Stomach smooth muscle (tissue), 2 donors: ENCODE data around the gene DHRSX.
"Not testable (repeated sequence)": the region's sequence is repeated elsewhere in the genome, so short reads cannot be mapped to it uniquely, and the experiment has no call there.

Source experiments
- H3K27ac ChIP-seq: one replicate; pipeline ENCODE4 v1.7.0; 2013; ENCODE audit warnings: mild to moderate bottlenecking, low read length, inconsistent platforms
- H3K27me3 ChIP-seq, 2 donors: one replicate each; pipeline ENCODE4 v1.7.0; 2013; ENCODE audit warnings: low read length in 2 of 2; ENCODE audit not compliant: insufficient read depth in 2 of 2, control insufficient read depth in 1 of 2
- H3K36me3 ChIP-seq, 2 donors: one replicate each; pipeline ENCODE4 v1.7.0; 2013; ENCODE audit warnings: low read length in 2 of 2; ENCODE audit not compliant: control insufficient read depth in 2 of 2, insufficient read depth in 2 of 2
- H3K4me1 ChIP-seq: one replicate; pipeline ENCODE4 v1.7.0; 2013; ENCODE audit warnings: low read length; ENCODE audit not compliant: control insufficient read depth, insufficient read depth
- H3K4me3 ChIP-seq, 2 donors: one replicate each; pipeline ENCODE4 v1.7.0; 2013; ENCODE audit warnings: low read length in 2 of 2
- H3K9ac ChIP-seq, 2 donors: one replicate each; pipeline ENCODE4 v1.7.0; 2013; ENCODE audit warnings: low read length in 2 of 2, mild to moderate bottlenecking in 1 of 2
- H3K9me3 ChIP-seq, 2 donors: one replicate each; pipeline ENCODE4 v1.7.0; 2013; ENCODE audit warnings: low read length in 2 of 2; ENCODE audit not compliant: control insufficient read depth in 2 of 2
- donor health status: healthy.
- donor health status: Pancreatic carcinoma.

Gene DHRSX

DNA sequence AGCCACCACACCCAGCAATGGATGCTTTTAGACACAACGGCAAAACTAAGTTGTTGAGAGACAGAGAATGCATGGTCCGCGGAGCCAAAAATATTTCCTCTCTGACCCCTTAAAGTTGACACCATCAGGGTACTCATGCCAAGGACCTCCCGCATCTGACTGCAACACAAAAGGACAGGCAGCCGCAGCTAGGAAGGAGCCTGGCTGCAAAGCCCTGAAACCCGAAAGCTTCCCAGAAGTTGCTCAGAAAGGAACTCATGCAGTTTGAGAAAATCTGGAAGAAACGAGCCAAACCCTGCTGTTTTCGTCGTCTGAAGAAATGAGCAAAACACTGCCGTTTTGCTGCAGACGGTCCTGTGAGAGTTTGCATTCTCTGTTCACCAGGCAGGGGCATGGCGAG, 16.5 kb downstream of the DHRSX start:
- peak overlapping the region; percentile 26 for H3K27ac ChIP-seq
- H3K36me3 ChIP-seq = peaks cover 11 to 16% of the 10 kb centered on the region in 2 donors
- H3K27me3 ChIP-seq = no peaks in the 10 kb centered on the region
- peak overlapping the region in 1 of 2 donors; percentile 5 for H3K9ac ChIP-seq
- H3K4me1 ChIP-seq = peaks cover 7% of the 10 kb centered on the region
- peak overlapping the region; percentile 28 to 65 for H3K4me3 ChIP-seq
- H3K9me3 ChIP-seq = no peaks in the 10 kb centered on the region

DNA sequence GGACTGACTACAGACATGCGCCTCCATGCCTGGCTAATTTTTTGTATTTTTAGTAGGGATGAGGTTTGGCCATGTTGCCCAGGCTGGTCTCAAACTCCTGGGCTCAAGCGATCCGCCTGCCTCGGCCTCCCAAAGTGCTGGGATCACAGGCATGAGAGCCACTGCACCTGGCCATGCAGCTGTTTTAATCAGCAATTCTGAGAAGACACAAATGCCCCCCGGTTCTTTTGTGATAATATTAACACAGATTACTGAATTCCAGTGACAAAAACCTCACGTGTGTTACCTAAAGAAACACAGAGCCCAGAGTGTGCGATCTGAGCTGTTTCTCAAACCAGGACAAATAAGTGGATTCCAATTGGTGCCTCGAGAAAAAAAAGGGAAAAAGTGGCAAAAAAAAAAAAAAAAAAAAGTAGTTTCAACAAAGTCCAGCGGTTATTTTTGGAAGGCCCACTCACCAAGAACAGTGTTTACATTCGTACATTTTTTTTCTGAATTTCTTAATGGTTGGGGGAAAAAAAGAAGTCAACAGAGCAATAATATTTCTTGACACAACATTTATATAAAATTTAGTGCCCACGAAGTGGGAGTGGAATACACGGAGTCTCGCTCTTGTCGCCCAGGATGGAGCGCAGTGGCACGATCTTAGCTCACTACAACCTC, 17.2 kb downstream of the DHRSX start:
- Histone ChIP-seq H3K4me3 (peak overlapping the region in 1 of 2 donors; percentile 65), H3K27ac (peak overlapping the region; percentile 26), H3K9ac (no peak overlapping the region), H3K27me3 (no peaks in the 10 kb centered on the region), H3K36me3 (peaks cover 8 to 11% of the 10 kb centered on the region in 2 donors), H3K9me3 (no peaks in the 10 kb centered on the region), H3K4me1 (peaks cover 7% of the 10 kb centered on the region)

DNA sequence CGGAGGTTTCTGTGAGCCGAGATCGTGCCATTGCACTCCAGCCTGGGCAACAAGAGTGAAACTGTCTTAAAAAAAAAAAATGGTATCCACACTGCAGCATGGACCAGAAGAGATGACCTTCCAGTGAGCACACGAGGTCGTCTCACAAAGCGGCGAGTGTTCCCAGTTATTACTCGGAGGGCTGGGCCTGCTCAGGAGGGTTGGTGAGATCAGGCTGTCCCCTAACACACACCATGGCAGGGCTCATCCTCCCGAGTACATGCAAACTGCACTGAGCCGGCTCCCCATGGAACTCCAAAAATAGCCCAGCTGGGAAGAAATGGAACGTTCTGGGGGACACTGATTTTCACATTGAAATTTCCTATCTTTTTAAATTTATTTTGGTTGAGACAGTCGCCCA, 19.2 kb downstream of the DHRSX start:
- H3K4me1 ChIP-seq, H3K4me3 ChIP-seq, H3K27ac ChIP-seq, H3K27me3 ChIP-seq, H3K9ac ChIP-seq, H3K9me3 ChIP-seq, H3K36me3 ChIP-seq: not testable (repeated sequence)

DNA sequence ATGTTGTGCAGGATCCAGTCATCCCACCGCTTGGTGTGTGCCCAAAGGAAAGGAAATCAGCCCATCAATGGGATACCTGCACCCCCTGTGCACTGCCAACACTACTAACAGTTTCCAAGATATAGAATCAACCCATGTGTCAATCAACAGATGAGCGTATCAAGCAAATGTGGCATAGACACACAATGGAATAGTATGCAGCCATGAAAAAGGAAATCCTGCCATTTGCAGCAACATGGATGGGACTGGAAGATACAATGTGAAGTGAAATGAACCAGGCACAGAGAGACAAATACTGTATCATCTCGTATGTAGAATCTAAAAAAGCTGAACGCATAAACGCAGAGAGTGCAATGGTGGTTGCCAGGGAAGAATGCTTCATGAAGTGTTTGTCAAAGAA, 20.8 kb downstream of the DHRSX start:
- not testable (repeated sequence) for H3K4me3 ChIP-seq, H3K9ac ChIP-seq, H3K4me1 ChIP-seq, H3K9me3 ChIP-seq, H3K27ac ChIP-seq, H3K36me3 ChIP-seq, H3K27me3 ChIP-seq

DNA sequence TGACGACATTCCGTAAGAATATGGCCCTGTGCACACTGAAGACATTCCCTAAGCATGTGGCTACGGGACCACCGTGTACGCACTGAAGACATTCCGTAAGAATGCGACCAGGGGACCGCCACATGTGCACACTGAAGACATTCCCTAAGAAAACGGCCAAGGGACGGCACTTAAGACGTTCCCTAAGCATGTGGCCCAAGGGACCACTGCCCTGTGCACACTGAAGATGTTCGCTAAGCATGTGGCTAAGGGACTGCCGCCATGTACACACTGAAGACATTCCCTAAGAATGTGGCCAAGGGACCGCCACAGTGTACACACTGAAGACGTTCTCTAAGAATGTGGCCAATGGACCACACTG, 21.4 kb downstream of the DHRSX start:
- Histone ChIP-seq H3K27me3 (no peaks in the 10 kb centered on the region), H3K4me3 (no peak overlapping the region), H3K36me3 (peaks cover 0 to 3% of the 10 kb centered on the region in 2 donors), H3K9me3 (no peaks in the 10 kb centered on the region), H3K27ac (no peak overlapping the region), H3K9ac (no peak overlapping the region), H3K4me1 (no peaks in the 10 kb centered on the region)

DNA sequence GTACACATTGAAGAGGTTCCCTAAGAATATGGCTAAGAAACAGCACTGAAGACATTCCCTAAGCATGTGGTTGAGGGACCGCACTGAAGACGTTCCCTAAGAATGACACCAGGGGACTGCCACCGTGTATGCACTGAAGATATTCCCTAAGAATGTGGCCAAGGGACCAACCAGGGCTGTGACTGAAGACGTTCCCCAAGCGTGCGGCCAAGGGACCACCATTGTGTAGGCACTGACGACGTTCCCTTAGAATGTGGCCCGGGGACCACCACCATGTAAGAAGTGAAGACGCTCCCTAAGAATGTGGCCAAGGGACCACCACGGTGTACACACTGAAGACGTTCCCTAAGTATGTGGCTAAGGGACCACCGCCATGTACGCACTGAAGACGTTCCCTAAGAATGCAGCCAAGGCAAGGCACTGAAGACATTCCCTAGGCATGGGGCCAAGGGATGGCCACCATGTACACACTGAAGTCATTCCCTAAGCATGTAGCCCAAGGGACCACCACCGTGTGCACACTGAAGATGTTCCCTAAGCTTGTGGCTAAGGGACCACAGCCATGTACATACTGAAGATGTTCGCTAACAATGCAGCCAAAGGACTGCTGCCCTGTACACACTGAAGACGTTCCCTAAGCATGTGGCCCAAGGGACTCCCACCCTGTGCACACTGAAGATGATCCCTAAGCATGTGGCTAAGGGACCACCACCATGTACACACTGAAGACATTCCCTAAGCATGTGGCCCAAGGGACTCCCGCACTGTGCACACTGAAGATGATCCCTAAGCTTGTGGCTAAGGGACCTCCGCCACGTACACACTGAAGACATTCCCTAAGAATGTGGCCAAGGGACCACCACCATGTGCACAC, 22.0 kb downstream of the DHRSX start:
- Histone ChIP-seq H3K4me3 (no peak overlapping the region), H3K9me3 (no peaks in the 10 kb centered on the region), H3K9ac (no peak overlapping the region), H3K4me1 (no peaks in the 10 kb centered on the region), H3K27ac (no peak overlapping the region), H3K36me3 (peaks cover 0 to 3% of the 10 kb centered on the region in 2 donors), H3K27me3 (no peaks in the 10 kb centered on the region)

DNA sequence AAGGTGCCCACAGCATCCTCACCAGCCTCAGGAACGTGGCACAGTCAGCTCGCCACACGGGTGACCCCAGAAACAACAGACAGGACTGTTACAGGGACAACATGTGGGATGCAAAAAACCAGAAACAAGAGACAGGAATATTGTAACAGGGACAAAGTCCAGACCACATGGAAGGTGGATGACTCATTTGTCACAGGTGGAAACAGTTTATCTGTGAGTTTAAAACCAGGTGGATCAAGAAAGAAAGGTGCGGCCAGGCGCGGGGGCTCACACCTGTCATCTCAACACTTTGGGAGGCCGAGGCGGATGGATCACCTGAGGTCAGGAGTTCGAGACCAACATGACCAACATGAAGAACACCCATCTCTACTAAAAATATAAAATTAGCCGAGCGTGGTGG, 23.5 kb downstream of the DHRSX start:
- H3K27me3 ChIP-seq, H3K27ac ChIP-seq, H3K36me3 ChIP-seq, H3K9ac ChIP-seq, H3K4me1 ChIP-seq, H3K9me3 ChIP-seq, H3K4me3 ChIP-seq: not testable (repeated sequence)

DNA sequence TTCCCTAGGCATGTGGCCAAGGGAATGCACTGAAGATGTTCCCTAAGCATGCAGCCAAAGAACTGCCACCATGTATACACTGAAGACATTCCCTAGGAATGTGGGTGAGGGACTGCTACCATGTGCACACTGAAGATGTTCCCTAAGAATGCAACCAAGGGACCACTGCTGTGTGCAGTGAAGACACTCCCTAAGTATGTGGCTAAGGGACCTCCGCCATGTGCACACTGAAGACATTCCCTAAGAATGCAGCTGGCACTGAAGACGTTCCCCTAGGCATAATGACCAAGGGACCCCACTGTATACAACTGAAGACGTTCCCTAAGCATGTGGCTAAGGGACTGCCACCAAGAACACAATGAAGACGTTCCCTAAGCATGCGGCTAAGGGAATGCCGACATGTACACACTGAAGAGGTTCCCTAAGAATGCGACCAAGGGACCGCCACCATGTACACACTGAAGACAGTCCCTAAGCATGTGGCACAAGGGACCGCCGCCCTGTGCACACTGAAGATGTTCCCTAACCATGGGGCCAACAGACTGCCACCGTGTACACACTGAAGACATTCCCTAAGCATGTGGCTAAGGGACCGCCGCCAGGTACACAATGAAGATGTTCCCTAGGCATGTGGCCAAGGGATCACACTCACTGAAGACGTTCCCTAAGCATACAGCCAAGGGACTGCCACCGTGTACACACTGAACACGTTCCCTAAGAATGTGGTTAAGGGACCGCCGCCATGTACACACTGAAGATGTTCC, 25.6 kb downstream of the DHRSX start:
- Histone ChIP-seq H3K27ac (no peak overlapping the region), H3K4me3 (no peak overlapping the region), H3K27me3 (no peaks in the 10 kb centered on the region), H3K9ac (no peak overlapping the region), H3K4me1 (no peaks in the 10 kb centered on the region), H3K36me3 (peaks cover 0 to 3% of the 10 kb centered on the region in 2 donors), H3K9me3 (no peaks in the 10 kb centered on the region)

DNA sequence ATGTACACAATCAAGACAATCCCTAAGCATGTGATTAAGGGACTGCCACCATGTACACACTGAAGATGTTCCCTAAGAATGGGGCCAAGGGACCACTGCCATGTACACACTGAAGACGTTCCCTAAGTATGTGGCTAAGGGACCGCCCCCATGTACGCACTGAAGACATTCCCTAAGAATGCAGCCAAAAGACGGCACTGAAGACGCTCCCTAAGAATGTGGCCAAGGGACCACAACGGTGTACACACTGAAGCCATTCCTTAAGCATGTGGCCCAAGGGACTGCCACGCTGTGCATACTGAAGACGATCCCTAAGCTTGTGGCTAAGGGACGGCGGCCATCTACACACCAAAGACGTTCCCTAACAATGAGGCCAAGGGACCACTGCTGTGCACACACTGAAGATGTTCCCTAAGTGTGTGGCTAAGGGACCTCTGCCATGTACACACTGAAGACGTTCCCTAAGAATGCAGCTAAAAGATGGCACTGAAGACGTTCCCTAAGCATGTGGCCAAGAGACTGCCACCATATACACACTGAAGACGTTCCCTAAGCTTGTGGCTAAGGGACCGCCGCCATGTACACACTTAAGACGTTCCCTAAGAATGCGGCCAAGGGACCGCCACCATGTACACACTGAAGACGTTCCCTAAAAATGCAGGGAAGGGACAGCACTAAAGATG, 26.4 kb downstream of the DHRSX start:
- Histone ChIP-seq H3K4me1 (no peaks in the 10 kb centered on the region), H3K9me3 (no peaks in the 10 kb centered on the region), H3K9ac (no peak overlapping the region), H3K4me3 (no peak overlapping the region), H3K36me3 (peaks cover 0 to 3% of the 10 kb centered on the region in 2 donors), H3K27me3 (no peaks in the 10 kb centered on the region), H3K27ac (no peak overlapping the region)

DNA sequence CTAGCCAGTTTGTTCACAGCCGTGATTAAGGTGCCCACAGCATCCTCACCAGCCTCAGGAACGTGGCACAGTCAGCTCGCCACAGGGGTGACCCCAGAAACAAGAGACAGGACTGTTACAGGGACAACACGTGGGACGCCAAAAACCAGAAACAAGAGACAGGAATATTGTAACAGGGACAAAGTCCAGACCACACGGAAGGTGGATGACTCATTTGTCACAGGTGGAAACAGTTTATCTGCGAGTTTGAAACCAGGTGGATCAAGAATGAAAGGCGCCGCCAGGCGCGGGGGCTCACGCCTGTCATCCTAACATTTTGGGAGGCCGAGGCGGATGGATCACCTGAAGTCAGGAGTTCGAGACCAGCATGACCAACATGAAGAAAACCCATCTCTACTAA, 27.7 kb downstream of the DHRSX start:
- not testable (repeated sequence) for H3K4me1 ChIP-seq, H3K27me3 ChIP-seq, H3K36me3 ChIP-seq, H3K27ac ChIP-seq, H3K9me3 ChIP-seq, H3K9ac ChIP-seq, H3K4me3 ChIP-seq
